ENCODE results near the gene NBEAL1. TPM values are rescaled to one million over a fixed set of nuclear protein-coding genes. Genes with fewer than 3 reads are reported as not detected.
"Not testable (repeated sequence)": the region's sequence is repeated elsewhere in the genome, so short reads cannot be mapped to it uniquely, and the experiment has no call there.

Gene NBEAL1
- total RNA-seq, 1 donor from 2014 or later, result 66.0 TPM

DNA sequence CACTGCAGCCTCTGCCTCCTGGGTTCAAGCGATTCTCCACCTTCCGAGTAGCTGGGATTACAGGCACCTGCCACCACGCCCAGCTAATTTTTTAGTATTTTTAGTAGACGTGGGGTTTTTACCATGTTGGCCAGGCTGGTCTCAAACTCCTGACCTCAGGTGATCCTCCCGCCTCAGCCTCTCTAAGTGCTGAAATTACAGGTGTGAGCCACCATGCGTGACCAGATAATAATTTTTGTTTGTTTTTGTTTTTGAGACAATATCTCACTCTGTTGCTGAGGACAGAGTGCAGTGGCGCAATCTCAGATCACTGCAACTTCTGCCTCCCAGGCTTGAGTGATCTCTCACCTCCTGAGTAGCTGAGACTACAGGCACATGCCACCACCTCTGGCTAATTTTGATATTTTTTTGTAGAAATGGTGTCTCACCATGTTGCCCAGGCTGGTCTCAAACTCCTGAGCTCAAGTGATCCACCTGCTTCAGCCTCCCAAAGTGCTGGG, 100.6 kb downstream of the NBEAL1 start:
- not testable (repeated sequence) for DNase-seq

DNA sequence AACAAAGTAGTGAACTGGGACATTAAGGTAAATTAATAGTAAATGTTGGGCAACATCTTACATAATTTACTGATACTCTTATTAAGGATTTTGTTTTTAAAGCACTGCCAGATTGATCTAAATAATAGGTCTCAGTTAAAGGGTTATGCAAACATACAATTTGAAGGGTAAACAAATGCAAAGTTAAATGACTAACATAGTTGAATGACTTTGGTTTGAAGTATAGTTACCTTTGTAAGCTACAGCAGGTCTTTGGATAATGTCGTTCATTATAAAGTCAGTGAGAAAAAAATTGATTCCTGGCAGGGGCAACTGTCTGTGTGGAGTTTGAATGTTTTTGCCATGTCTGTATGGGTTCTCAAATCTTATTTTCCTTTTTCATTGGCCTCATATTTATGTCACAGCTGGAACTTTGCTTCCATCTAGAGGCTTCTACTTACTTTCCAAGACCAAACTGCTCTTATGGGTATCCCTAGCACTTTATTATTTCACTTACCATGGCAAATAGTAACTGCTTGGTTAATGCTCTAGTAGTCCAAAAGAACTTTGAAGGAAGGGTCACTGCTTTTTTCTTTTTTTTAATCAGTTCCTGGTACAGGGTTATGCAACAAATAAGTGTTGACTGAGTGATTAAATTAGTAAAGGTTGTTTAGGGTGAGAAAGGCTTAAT, 107.8 kb downstream of the NBEAL1 start:
- DNase-seq, result peak; percentile 45

DNA sequence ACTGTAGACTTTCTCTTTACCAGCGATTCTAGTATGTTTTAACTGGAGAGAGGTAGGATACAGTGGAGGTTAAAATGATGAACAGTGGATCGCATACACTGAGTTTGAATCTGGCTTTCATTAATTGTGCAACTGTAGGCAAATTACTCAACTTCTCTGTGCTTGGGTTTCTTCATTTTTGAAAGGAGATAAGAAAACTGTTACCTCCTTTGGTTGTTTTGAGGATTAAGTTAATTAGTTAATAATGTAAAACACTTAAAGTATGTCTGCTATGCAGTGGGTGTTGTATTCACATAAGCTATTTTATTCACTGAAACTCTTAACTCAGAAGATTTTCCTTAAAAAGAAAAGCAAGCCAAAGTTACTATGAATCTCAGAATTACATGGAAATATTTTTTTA, 112.3 kb downstream of the NBEAL1 start:
- no peak for DNase-seq

DNA sequence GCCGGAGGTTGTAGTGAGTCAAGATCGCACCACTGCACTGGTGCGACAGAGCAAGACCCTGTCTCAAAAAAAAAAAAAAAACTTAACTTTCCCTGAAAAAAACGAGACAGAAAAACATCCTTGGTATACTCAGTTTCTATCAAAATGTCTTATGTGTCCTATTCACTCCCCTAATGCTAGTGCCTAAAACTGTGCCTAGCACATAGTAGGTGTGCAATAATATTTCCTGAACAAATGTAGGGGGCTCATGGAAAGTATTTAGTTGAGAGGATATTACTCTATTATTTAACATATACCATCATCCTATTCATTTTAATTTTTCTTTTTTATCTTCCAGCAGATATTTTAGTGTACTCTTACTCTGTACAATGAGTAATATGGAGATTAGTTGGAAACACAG, 120.4 kb downstream of the NBEAL1 start:
- no peak for DNase-seq

DNA sequence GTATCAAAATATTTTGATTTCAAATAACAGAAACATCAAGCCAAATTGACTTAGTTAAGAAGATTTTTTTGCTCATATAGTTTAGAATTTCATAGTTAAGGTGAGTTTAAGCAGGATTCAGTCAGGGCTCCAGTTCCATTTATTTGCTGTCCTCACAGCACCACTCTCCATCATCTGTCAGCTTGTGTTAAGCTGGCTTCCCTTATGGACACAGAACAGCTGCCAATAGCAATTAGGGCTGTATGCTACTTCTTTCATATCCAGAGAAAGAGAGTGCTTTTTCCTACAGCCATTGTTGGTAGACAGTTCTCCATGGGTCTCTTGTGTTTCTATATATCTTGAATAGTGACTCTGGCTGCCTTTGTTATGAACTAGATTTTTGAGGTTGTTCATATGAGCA, 128.7 kb downstream of the NBEAL1 start:
- peak; percentile 4 for DNase-seq

DNA sequence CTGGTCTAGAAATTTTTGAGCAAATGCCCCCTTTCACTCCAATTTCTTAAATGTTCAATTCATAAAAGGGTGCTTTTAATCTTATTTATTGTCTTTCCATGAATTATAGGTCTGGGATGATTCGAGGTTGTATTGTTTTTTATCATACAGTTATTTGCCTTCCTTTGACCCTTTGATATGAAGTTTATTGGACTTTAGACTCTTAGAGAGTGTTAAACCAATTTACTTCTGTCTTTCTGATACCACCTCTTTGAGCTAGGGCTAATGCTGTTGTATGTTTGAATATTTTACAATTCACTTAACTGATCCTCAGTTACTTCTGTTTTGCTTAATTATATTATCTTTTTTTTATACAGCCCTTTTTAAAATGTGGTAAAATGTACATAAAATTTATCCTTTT, 134.5 kb downstream of the NBEAL1 start:
- no peak for DNase-seq

DNA sequence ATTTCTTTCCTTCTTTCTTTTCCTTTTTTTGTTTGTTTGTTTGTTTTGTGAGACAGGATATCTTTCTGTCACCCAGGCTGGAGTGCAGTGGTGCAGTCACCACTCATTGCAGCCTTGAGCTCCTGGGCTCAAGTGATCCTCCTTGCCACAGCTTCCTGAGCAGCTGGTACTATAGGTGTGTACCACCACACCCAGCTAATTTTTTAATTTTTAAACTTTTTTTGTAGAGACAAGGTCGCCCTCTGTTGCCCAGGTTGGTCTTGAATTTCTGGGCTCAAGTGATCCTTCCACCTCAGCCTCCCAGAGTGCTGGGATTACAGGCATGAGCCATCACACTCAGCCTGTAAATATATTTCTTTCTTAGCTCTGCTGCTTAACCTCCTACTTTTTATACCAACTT, 140.7 kb downstream of the NBEAL1 start:
- no peak for DNase-seq

DNA sequence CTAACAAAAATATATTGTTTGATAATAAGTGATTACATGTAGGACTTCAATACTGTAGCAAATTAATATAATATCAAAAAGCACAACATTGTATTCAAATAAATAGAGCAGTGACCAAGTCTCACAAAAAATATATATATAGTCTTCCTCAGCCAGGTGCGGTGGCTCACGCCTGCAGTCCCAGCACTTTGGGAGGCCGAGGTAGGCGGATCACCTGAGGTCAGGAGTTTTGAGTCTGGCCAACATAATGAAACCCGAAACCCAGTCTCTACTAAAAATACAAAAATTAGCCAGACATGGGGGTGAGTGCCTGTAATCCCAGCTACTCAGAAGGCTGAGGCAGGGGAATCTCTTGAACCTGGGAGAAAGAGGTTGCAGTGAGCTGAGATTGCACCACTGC, 148.0 kb downstream of the NBEAL1 start:
- DNase-seq, result not testable (repeated sequence)

DNA sequence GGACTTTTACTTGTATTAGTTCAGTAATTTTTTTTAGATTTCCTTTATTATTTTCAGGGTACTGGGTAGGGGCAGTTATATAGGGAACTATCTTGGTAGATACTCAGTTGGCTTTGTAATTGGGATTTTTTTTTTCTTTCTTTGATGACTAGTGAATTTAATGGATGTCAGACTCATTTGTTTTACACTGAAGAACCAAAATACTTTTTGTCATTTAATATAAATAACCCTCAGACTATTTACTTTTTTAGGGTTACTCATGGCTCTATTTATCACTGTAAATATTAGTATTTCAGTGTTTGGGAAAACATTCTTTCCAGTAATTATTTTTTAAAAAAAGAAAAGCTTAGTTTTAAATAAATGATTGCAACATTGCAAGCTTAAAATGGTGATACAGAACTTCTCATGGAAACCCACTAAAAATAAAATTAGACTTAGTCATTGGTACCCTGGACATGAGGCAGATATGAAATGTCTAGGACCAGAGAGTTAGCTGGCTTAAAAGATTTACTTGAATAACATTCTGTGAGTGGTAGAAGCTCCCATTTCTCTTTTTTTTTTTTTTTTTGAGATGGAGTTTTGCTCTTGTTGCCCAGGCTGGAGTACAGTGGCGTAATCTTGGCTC, 149.7 kb downstream of the NBEAL1 start:
- DNase-seq, result no peak

DNA sequence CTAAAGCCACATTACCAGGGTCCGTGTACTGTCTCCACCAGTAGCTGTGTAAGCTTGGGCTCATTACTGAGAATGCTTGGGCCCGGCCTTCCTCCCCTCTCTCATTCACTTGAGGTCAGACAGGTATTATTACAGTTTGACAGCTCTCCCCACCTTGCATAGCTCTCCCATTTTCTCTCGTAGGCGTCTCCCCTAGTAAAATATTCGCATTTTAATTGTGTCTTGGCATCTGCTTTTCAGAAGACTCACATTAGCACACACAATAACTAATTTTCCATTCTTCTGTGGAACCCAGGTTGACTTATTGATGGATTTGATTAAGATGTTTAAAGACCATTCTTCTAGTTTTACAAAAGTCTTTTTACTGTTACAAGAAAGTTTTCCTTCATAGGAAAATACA, 153.1 kb downstream of the NBEAL1 start:
- DNase-seq, result no peak

DNA sequence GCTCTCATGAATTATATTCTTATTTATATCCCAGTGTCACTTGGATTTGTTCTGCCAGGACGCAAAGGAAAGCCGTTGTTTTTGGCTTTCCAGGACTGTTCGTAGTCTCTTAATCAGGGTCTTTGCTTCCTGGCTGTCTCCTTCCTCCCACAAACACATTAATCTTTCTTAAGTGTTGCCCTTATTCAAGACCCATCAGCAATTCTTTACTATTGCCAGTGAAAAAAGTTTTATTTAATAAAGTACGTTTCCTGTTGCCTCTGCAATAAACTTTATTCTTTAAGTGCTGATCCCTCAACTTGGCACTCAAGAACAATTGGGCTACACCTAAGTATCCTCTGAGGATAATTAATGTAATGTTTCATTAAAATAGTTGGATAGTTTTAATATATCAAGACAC, 155.8 kb downstream of the NBEAL1 start:
- DNase-seq, result no peak

DNA sequence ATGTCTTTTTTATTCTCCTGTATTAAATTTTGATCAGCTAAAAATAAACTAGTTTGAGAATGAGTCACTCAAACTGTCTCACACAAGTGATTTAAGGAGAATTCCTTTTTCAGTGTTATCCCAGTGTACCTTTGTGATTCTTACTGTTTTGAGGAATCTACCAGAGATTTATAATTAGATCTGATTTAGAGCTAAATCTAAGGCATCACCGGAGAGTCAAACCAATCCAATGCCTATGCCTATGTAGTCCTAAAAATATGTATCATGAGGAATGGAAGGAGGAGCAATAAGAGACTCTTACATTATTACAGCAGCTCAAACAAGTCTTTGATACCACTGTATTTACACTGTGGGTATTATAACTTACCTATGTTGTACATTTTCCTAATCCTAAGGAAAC, 160.7 kb downstream of the NBEAL1 start:
- DNase-seq, result no peak

DNA sequence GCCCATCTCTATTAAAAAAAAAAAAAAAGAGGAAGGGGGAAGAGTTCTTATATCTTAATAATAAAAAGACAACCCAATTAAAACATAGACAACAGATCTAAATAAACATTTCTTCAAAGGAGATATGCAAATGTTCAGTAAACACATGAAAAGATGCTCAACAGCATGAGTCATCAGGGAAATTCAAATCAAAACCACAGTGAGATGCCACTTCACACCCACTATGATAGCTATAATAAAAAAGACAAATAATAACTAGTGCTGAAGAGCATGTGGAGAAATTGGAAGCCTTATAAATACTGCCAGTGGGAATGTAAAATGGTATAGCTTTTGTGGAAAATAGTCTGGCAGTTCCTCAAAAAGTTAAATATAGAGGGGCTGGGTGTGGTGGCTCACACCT, 162.7 kb downstream of the NBEAL1 start:
- no peak for DNase-seq

DNA sequence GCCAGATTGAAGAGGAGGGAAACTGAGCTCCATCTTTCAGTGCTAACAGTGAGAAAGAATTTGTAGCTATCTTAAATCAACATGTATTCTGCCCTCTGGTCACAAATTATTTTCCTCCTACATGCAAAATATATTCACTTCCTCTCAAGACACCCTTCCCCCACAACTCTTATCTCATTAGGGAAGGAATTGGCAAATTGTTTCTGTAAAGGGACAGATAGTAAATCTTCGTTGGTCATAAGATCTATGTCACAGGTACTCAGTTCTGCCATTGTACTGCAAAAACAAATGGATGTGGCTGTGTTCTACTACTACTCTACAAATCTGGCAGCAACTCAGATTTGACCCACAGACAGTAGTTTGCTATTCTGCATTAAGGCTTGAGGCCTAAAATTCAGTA, 171.2 kb downstream of the NBEAL1 start:
- DNase-seq, result no peak

DNA sequence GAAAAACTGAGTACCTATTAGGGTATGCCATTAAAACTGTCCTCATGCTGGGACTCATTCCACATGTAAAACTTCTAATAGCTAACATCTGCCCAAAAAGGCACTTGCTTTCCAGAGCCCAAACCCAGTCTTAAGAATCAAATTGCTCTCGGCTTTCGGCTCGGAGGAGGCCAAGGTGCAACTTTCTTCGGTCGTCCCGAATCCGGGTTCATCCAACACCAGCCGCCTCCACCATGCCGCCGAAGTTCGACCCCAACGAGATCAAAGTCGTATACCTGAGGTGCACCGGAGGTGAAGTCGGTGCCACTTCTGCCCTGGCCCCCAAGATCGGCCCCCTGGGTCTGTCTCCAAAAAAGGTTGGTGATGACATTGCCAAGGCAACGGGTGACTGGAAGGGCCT, 175.9 kb downstream of the NBEAL1 start:
- DNase-seq, result not testable (repeated sequence)

DNA sequence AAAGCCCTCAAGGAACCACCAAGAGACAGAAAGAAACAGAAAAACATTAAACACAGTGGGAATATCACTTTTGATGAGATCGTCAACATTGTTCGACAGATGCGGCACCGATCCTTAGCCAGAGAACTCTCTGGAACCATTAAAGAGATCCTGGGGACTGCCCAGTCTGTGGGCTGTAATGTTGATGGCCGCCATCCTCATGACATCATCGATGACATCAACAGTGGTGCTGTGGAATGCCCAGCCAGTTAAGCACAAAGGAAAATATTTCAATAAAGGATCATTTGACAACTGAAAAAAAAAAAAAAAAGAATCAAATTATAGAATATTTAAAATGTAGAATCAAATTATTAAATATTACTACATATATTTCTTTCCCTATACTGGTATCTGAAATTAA, 176.4 kb downstream of the NBEAL1 start:
- not testable (repeated sequence) for DNase-seq

DNA sequence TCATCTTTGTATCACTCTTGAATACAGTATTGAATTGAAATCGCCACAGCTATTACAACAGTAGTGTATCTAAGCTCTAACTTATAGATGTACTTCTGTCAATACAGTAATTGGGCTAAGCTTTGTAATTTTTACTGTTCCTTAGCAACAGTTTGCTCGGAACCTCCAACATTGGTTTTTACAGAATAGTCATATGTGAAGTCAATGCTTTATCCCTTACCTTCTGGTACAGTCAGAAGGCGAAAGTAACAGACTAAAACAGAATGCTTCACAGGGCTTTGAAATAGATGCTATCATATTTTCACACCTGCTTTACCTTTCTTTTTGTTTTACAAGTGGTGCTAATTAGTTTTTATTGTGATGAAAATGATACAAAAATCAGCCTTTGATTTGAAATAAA, 177.3 kb downstream of the NBEAL1 start:
- no peak for DNase-seq

DNA sequence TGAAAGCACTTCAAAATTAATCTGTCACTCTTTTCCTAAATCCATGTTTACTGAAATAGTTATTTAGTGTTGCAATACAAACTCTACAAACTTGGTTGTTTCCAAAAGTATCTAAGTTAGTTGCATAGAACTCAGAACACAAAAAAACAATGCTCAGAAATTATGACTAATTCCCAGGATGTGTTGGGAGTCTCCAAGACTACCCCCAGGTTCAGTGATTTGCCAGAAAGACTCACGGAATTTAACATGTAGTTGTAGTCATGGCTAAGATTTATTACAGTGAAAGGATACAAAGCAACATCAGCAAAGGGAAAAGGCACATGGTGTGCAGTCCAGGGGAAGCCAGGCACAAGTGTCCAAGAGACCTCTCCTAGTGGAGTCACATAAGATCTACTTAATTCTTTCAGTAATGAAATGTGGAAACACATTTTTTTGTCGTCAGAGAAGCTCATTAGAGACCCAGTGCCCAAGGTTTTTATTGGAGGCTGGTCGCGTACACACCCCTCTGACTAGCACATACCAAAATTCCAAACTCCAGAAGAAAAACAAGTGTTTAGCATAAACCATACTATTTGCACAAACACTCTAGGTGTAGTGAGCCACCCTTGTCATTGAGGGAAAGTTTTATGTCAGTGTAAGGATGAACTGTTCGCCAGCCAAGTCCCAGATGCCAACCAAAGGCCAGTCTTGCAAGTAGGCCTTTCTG, 180.8 kb downstream of the NBEAL1 start:
- no peak for DNase-seq

DNA sequence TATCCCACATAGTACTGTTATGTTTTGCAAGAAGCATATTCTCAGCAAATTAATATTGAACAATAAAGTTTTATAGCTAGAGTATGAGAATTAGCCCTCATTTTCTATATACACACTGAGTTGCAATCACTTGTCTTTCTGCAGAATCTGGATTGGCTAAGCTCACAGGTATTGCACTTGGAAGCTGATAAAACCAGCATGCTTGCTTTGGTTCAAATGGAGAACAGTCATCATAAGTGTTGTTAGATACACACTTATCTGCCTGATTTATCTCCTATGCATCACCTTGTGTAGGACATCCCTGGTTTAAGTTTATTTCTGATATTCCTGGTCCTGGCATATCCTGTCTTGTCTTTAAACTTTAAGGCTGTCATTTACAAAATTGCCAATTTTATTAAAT, 186.2 kb downstream of the NBEAL1 start:
- no peak for DNase-seq

DNA sequence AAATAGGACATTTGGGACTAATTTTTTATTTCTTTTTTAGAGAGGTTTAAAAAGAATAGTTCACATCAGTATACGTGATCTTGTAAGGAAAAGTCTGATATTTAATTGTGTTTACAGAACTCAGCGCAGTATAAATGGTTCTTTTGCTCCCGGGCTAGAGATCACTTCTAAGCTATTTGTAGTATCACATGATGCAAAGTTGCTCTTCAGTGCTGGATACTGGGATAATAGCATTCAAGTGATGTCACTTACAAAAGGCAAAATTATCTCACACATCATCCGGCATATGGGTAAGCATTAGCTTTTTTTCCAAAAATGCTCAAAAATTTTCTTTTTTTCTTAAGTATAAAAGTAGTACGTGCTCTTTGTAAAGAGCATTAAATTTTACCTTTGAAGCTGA, 186.8 kb downstream of the NBEAL1 start:
- no peak for DNase-seq

DNA sequence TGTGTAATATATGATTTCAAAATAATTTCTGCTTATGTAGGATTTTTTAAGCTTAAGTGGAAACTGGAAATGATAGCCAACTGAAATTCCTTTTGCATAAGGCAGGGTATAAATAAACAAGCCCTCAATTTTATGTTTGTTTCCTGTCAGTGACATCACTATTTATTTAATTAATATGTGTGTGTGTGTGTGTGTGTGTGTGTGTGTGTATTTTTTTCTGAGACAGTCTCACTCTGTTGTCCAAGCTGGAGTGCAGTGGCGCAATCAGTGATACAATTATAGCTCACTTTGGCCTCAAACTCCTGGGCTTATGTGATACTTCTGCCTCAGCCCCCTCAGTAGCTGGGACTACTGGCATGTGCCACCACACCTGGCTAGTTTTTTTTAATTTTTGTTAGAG, 194.9 kb downstream of the NBEAL1 start:
- no peak for DNase-seq

DNA sequence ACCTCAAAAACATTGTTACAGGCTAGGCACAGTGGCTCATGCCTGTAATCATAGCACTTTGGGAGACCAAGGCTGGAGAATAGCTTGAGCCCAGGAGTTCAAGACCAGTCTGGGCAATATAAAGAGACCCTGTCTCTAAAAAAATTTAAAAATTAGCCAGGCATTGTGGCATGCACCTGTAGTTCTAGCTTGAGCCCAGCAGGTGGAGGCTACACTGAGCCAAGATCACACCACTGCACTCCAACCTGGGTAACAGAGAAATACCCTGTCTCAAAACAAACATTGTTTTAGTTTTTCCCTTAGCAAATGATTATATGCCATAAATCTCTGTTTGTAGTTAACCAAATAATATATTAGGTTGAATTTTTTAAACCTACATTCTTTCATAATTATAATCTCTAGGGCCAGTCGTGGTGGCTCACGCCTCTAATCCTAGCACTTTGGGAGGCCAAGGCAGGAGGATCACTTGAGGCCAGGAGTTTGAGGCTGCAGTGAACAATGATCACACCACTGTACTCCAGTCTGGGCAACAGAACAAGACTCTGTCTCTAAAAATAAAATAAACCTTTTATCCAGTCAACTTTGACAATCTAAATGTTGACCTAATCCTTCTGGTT, 210.9 kb downstream of the NBEAL1 start:
- no peak for DNase-seq

DNA sequence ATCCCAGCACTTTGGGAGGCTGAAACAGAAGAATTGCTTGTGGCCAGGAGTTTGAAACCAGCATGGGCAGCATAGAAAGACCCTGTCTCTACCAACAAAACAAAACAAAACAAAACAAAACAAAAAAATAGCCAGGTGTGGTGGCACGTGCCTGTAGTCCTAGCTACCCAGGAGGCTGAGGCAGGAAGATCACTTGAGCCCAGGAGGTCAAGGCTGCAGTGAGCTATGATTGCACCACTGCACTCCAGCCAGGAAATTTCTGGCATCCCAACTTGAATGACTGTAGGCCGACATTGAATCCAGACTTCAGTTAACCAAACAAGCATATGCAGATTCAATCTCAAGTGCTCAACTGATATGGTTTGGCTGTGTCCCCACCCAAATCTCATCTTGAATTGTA, 215.0 kb downstream of the NBEAL1 start:
- DNase-seq, result not testable (repeated sequence)
